Esophagus muscularis mucosa (tissue), 3 donors: Measurements from ENCODE around the gene FAM193A.

Experiments
- POLR2AphosphoS5 ChIP-seq, 2 donors: sonication (generic); formaldehyde crosslinking; IDR thresholded peaks; one replicate each; pipeline ENCODE4 v1.6.1; 2017; ENCODE audit warnings: antibody characterized with exemption in 2 of 2
- TF ChIP-seq, protein P1 (sequence below), 3 experiments: fragments of 200-600 bp in 2 of 3; fragments of 450-650 bp in 1 of 3; sonication (generic) in 2 of 3; IDR thresholded peaks; one replicate each; pipeline ENCODE4 v1.5.1; 2017 to 2019; ENCODE audit warnings: antibody characterized with exemption in 3 of 3, mild to moderate bottlenecking in 2 of 3, moderate library complexity in 1 of 3

DNA sequence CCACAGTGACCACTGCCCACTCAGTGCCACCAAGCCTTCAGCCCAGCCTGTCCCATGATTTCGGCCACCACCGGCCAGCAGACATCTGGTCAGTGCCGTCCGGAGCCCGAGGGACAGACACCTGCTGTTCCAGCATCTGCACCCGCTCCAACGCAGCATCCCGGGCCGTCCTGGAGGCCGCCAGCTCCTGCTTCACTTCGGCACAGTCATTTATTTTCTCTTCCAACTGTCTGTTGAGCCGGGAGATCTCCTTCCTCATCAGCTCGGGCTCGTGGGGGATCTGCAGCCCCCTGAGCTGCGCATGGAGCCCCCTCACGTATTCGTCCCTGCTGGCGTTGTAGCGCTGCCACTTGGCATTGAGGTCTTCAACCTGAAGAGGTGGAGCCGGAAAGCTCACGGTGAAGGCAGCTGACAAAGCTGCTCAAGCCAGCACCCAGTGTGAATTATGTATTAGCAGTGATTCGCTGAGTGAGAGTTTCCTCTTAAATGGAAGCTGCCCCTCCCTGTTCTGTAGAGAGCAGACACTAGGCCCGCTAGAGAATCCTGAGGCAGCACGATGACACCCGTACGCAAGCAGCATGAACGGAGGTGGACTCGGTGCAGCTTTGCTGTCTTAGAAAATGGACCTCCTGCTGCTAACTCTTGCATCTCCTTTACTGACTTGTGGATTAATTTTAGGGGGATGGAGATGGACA, 208.3 kb downstream of the FAM193A start:
- TF ChIP-seq POLR2AphosphoS5 (IDR thresholded peaks at IDR 0.05) = no peak
- TF ChIP-seq, protein P1, sequence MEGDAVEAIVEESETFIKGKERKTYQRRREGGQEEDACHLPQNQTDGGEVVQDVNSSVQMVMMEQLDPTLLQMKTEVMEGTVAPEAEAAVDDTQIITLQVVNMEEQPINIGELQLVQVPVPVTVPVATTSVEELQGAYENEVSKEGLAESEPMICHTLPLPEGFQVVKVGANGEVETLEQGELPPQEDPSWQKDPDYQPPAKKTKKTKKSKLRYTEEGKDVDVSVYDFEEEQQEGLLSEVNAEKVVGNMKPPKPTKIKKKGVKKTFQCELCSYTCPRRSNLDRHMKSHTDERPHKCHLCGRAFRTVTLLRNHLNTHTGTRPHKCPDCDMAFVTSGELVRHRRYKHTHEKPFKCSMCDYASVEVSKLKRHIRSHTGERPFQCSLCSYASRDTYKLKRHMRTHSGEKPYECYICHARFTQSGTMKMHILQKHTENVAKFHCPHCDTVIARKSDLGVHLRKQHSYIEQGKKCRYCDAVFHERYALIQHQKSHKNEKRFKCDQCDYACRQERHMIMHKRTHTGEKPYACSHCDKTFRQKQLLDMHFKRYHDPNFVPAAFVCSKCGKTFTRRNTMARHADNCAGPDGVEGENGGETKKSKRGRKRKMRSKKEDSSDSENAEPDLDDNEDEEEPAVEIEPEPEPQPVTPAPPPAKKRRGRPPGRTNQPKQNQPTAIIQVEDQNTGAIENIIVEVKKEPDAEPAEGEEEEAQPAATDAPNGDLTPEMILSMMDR (IDR thresholded peaks at IDR 0.05) = no peak
